HCT116 (cell line): ENCODE results near the gene GNG13. TPM values are rescaled to one million over a fixed set of nuclear protein-coding genes. Genes with fewer than 3 reads are reported as not detected.

Experiments used
- ATAC-seq: fragments of 200-7000 bp; cut with Tn5 transposase; 2 replicates; pipeline ENCODE4 v1.9.1; 2020; ENCODE audit warnings: mild to moderate bottlenecking, moderate library complexity
- BruUV-seq: library from RNA; stranded (reverse); fragments of 400-500 nt; replicated peaks from 2 replicates; lab custom pipeline; 2021; lab: Mats Ljungman, UMichigan
- CTCF ChIA-PET: fragments of 300-600 bp; sonication (Branson Sonifier 250); formaldehyde crosslinking; loops from one replicate; lab custom pipeline; 2021; ENCODE audit warnings: antibody characterized with exemption; lab: Charles Lee
- POLR2A ChIA-PET: fragments of 300-600, 350-600 bp; sonication (Branson Sonifier 250); formaldehyde crosslinking; loops from one replicate; lab custom pipeline; 2021; ENCODE audit warnings: antibody characterized with exemption; lab: Charles Lee
- RAD21 ChIA-PET, 2 experiments: fragments of 300-600 bp; sonication (Branson Sonifier 250); formaldehyde crosslinking; loops; one replicate each; lab custom pipeline; 2023; ENCODE audit warnings: low total read pairs in 2 of 2; ENCODE audit not compliant: uncharacterized antibody in 2 of 2, unreplicated experiment in 2 of 2, low non-redundant PET in 1 of 2; lab: Charles Lee
- DNase-seq: peaks from one replicate; pipeline ENCODE4 v3.0.0-alpha.2; 2010; ENCODE audit warnings: low read depth, low spot score
- H2AFZ ChIP-seq: fragments of 200-600 bp; shearing (Covaris generic), sonication (generic); 2 replicates; pipeline ENCODE4 v1.6.1; 2017; ENCODE audit warnings: low read depth, mixed run types, mixed read lengths, antibody characterized with exemption, low read length; ENCODE audit not compliant: poor library complexity, severe bottlenecking
- H3K27ac ChIP-seq: 2 replicates; pipeline ENCODE4 v1.5.1; 2012; ENCODE audit warnings: low read depth, low read length
- H3K27me3 ChIP-seq: fragments of 200-600 bp; sonication (generic); 2 replicates; pipeline ENCODE4 v1.6.1; 2016; ENCODE audit warnings: mixed run types, low read length, mixed read lengths; ENCODE audit not compliant: insufficient read depth
- H3K36me3 ChIP-seq, 2 experiments: fragments of 200-500 bp in 1 of 2; fragments of 200-600 bp in 1 of 2; sonication (Bioruptor generic) in 1 of 2; sonication (generic) in 1 of 2; 2 replicates each; pipeline versions ENCODE4 v1.5.1 to v1.6.1; 2014 to 2016; ENCODE audit warnings: low read length in 2 of 2, inconsistent platforms in 1 of 2, mixed read lengths in 1 of 2, mixed run types in 1 of 2; ENCODE audit not compliant: insufficient read depth in 2 of 2, control insufficient read depth in 1 of 2
- H3K4me1 ChIP-seq, 2 experiments: fragments of 200-600 bp in 1 of 2; sonication (generic) in 1 of 2; 2 replicates each; pipeline versions ENCODE4 v1.5.1 to v1.6.1; 2012 to 2017; ENCODE audit warnings: low read length in 2 of 2, inconsistent platforms in 1 of 2, mild to moderate bottlenecking in 1 of 2, mixed read lengths in 1 of 2, mixed run types in 1 of 2, moderate library complexity in 1 of 2; ENCODE audit not compliant: insufficient read depth in 2 of 2, control insufficient read depth in 1 of 2
- H3K4me2 ChIP-seq: fragments of 200-600 bp; sonication (generic); 2 replicates; pipeline ENCODE4 v1.6.1; 2017; ENCODE audit warnings: mixed run types, low read length, mixed read lengths
- H3K4me3 ChIP-seq, 2 experiments: fragments of 200-600 bp in 1 of 2; sonication (generic) in 1 of 2; replicated peaks in 1 of 2; 2 replicates each; pipeline ENCODE4 v1.5.1; 2011 to 2016; ENCODE audit warnings: low read length in 2 of 2, control low read depth in 1 of 2, low read depth in 1 of 2, mild to moderate bottlenecking in 1 of 2, mixed read lengths in 1 of 2, mixed run types in 1 of 2
- H3K79me2 ChIP-seq: fragments of 200-600 bp; sonication (generic); 2 replicates; pipeline ENCODE4 v1.6.1; 2017; ENCODE audit warnings: mild to moderate bottlenecking, mixed run types, low read length, moderate library complexity, mixed read lengths; ENCODE audit not compliant: insufficient read depth
- H3K9ac ChIP-seq: fragments of 200-600 bp; sonication (generic); 2 replicates; pipeline ENCODE4 v1.6.1; 2016; ENCODE audit warnings: low read length, mixed read lengths
- H3K9me2 ChIP-seq: fragments of 200-600 bp; sonication (generic), shearing (Covaris generic); 2 replicates; pipeline ENCODE4 v1.6.1; 2017; ENCODE audit warnings: mixed run types, mild to moderate bottlenecking, moderate library complexity; ENCODE audit not compliant: insufficient read depth
- H3K9me3 ChIP-seq, 2 experiments: fragments of 200-500 bp in 1 of 2; fragments of 200-600 bp in 1 of 2; sonication (Bioruptor generic) in 1 of 2; sonication (generic) in 1 of 2; 2 replicates each; pipeline ENCODE4 v1.6.1; 2014 to 2017; ENCODE audit warnings: low read length in 2 of 2, mixed read lengths in 2 of 2, inconsistent platforms in 1 of 2, low read depth in 1 of 2, mild to moderate bottlenecking in 1 of 2, mixed run types in 1 of 2, moderate library complexity in 1 of 2; ENCODE audit not compliant: control insufficient read depth in 1 of 2, insufficient read depth in 1 of 2
- H4K20me1 ChIP-seq: fragments of 200-600 bp; sonication (generic), shearing (Covaris generic); 2 replicates; pipeline ENCODE4 v1.6.1; 2017; ENCODE audit warnings: mixed run types, mild to moderate bottlenecking, moderate library complexity; ENCODE audit not compliant: insufficient read depth
- ATF3 ChIP-seq: IDR thresholded peaks from 2 replicates; pipeline ENCODE4 v1.6.1; 2012
- CBX3 ChIP-seq: IDR thresholded peaks from 2 replicates; pipeline ENCODE4 v1.6.1; 2012; ENCODE audit warnings: low read depth
- CEBPB ChIP-seq: IDR thresholded peaks from 2 replicates; pipeline ENCODE4 v1.6.1; 2012; ENCODE audit warnings: low read depth
- EGR1 ChIP-seq: IDR thresholded peaks from 2 replicates; pipeline ENCODE4 v1.6.1; 2012; ENCODE audit warnings: low read depth
- ELF1 ChIP-seq: IDR thresholded peaks from 2 replicates; pipeline ENCODE4 v1.6.1; 2012; ENCODE audit warnings: low read depth, borderline replicate concordance
- EZH2 ChIP-seq: fragments of 200-600 bp; sonication (generic); IDR thresholded peaks from 2 replicates; pipeline ENCODE4 v1.6.1; 2017; ENCODE audit warnings: antibody characterized with exemption, mixed run types
- EZH2phosphoT487 ChIP-seq: fragments of 200-600 bp; IDR thresholded peaks from 2 replicates; pipeline ENCODE4 v1.6.1; 2018; ENCODE audit warnings: antibody characterized with exemption, borderline replicate concordance
- FOSL1 ChIP-seq: IDR thresholded peaks from 2 replicates; pipeline ENCODE4 v1.6.1; 2012; ENCODE audit warnings: low read depth
- JUND ChIP-seq: IDR thresholded peaks from 2 replicates; pipeline ENCODE4 v1.6.1; 2012
- MAX ChIP-seq: IDR thresholded peaks from 2 replicates; pipeline ENCODE4 v1.6.1; 2012
- POLR2A ChIP-seq: IDR thresholded peaks from 2 replicates; pipeline ENCODE4 v1.7.0; 2011; ENCODE audit warnings: borderline replicate concordance; ENCODE audit not compliant: insufficient read depth, insufficient read length; ENCODE audit errors: extremely low read depth
- POLR2AphosphoS5 ChIP-seq: IDR thresholded peaks from 2 replicates; pipeline ENCODE4 v1.6.1; 2011; ENCODE audit warnings: mild to moderate bottlenecking, low read depth, low read length, moderate library complexity
- RAD21 ChIP-seq: IDR thresholded peaks from 2 replicates; pipeline ENCODE4 v1.6.1; 2012; ENCODE audit warnings: low read depth, mild to moderate bottlenecking
- SIN3A ChIP-seq: IDR thresholded peaks from 2 replicates; pipeline ENCODE4 v1.6.1; 2012; ENCODE audit warnings: low read depth
- SP1 ChIP-seq: IDR thresholded peaks from 2 replicates; pipeline ENCODE4 v1.6.1; 2012; ENCODE audit warnings: low read depth
- TCF7L2 ChIP-seq: IDR thresholded peaks from 2 replicates; pipeline ENCODE4 v1.7.0; 2011; ENCODE audit warnings: borderline replicate concordance, inconsistent platforms; ENCODE audit not compliant: insufficient read depth, insufficient read length; ENCODE audit errors: extremely low read depth
- YY1 ChIP-seq: IDR thresholded peaks from 2 replicates; pipeline ENCODE4 v1.6.1; 2011; ENCODE audit warnings: low read length, low read depth, moderate library complexity, mild to moderate bottlenecking; ENCODE audit not compliant: insufficient replicate concordance; ENCODE audit errors: extremely low read depth
- ZFX ChIP-seq: fragments of 450-650 bp; IDR thresholded peaks from 2 replicates; pipeline ENCODE4 v1.6.1; 2017
- intact Hi-C: fragments of 100-400 bp; cut with micrococcal nuclease; formaldehyde crosslinking; loops from 2 replicates; pipeline ENCODE4 v1.10.0; 2022
- total RNA-seq: library from RNA; stranded (reverse); gene quantifications from one replicate; pipeline ENCODE4 v1.2.1, GENCODE V29; 2021; ENCODE audit not compliant: unreplicated experiment
- TF ChIP-seq, protein P1 (sequence below): IDR thresholded peaks from 2 replicates; pipeline ENCODE4 v1.6.1; 2012; ENCODE audit warnings: low read depth
- TF ChIP-seq, protein P2 (sequence below), 3 experiments: fragments of 200-600 bp in 1 of 3; sonication (generic) in 1 of 3; IDR thresholded peaks in 2 of 3; conservative IDR thresholded peaks in 1 of 3; 2 replicates each; pipeline ENCODE4 v1.5.1; 2012 to 2017; ENCODE audit warnings: low read depth in 2 of 3, low read length in 2 of 3, antibody characterized with exemption in 1 of 3, borderline replicate concordance in 1 of 3, control low read depth in 1 of 3, mild to moderate bottlenecking in 1 of 3, mixed read lengths in 1 of 3, mixed run types in 1 of 3, moderate library complexity in 1 of 3; ENCODE audit not compliant: insufficient read depth in 1 of 3

GNG13 gene
- total RNA-seq, 1 experiment from 2014 or later: not detected

DNA sequence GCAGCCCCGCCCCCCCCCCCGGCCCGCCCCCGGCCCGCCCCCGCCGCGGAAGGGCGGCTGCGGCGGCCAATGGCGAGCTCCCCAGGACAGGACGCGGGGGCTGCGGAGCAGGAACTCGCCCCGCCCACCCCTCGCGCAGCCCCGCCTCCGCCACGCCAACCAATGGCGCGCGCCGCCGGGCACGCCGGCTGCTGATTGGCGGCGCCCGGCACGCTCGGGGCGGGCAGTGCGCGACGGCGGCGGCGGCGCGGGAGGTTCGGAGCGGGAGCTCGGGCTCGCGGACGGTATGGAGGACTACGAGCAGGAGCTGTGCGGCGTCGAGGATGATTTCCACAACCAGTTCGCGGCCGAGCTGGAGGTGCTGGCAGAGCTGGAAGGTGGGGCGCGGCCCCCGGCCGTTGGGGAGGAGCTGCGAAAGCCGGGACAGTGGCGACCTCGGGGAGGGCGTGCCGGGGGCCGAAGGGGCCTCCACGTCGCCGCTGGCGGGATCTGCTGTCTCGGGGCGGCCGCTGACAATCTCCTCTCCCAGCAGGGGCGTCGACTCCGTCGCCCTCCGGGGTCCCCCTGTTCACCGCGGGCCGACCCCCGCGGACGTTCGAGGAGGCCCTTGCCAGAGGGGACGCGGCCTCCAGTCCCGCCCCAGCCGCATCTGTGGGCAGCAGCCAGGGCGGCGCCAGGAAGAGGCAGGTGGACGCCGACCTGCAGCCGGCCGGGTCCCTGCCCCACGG, 12.0 kb downstream of the GNG13 start, which contains the start of gene CHTF18:
CHTF18 (plus strand) TSS at position 222 of the 728 bp plus-strand sequence; CDS start at position 287, 65 bp downstream.
- Histone ChIP-seq H3K4me3 (peak within 1 kb of the TSS; percentile 81 to 99), H3K27me3 (no peaks in the 10 kb centered on the region), H3K9me2 (no peaks in the 10 kb centered on the region), H3K79me2 (peaks cover 57% of the 10 kb centered on the region), H3K36me3 (peaks cover 5 to 40% of the 10 kb centered on the region in 2 experiments), H3K4me2 (peak within 1 kb of the TSS; percentile 97), H2AFZ (no peak within 1 kb of the TSS), H3K4me1 (peaks cover 5 to 37% of the 10 kb centered on the region in 2 experiments; a peak in 3 of 4 replicates), H3K27ac (peak within 1 kb of the TSS; percentile 88), H3K9me3 (no peaks in the 10 kb centered on the region), H4K20me1 (no peaks in the 10 kb centered on the region), H3K9ac (peak within 1 kb of the TSS; percentile 93)
- CTCF ChIA-PET: interaction anchor here (0.9 to 1.9 kb wide), 4 partner anchors 48 to 76 kb away, joined by 3 to 10 read pairs (median 6); partner anchors contain the start of gene CIAO3
- POLR2A ChIA-PET: interaction anchor here (0.5 to 1.6 kb wide), 6 partner anchors 15 to 81 kb away, joined by 3 to 9 read pairs (median 4); partner anchors contain the start of gene MSLN
- TSS peak; percentile 64 for BruUV-seq
- peak; percentile 80 for ATAC-seq
- RAD21 ChIA-PET: interaction anchor here in 1 of 2 experiments (0.6 to 0.7 kb wide), 2 partner anchors 68 to 77 kb away, joined by 3 read pairs; partner anchors contain the start of gene ANTKMT
- DNase-seq: peak; percentile 72
- intact Hi-C loops: no loop called here
- TF ChIP-seq ATF3 (no peak), POLR2AphosphoS5 (peak; percentile 61), ELF1 (no peak), EZH2 (no peak), RAD21 (no peak), TCF7L2 (no peak), CBX3 (no peak), CEBPB (no peak), ZFX (peak; percentile 48; the same call in 1 of the 2 replicates), POLR2A (peak; percentile 38), MAX (peak; percentile 68), YY1 (no peak), SIN3A (peak; percentile 94), JUND (no peak), SP1 (no peak; the same call in 1 of the 2 replicates), FOSL1 (no peak), EGR1 (no peak; the same call in 1 of the 2 replicates), EZH2phosphoT487 (no peak)
- TF ChIP-seq, protein P1, sequence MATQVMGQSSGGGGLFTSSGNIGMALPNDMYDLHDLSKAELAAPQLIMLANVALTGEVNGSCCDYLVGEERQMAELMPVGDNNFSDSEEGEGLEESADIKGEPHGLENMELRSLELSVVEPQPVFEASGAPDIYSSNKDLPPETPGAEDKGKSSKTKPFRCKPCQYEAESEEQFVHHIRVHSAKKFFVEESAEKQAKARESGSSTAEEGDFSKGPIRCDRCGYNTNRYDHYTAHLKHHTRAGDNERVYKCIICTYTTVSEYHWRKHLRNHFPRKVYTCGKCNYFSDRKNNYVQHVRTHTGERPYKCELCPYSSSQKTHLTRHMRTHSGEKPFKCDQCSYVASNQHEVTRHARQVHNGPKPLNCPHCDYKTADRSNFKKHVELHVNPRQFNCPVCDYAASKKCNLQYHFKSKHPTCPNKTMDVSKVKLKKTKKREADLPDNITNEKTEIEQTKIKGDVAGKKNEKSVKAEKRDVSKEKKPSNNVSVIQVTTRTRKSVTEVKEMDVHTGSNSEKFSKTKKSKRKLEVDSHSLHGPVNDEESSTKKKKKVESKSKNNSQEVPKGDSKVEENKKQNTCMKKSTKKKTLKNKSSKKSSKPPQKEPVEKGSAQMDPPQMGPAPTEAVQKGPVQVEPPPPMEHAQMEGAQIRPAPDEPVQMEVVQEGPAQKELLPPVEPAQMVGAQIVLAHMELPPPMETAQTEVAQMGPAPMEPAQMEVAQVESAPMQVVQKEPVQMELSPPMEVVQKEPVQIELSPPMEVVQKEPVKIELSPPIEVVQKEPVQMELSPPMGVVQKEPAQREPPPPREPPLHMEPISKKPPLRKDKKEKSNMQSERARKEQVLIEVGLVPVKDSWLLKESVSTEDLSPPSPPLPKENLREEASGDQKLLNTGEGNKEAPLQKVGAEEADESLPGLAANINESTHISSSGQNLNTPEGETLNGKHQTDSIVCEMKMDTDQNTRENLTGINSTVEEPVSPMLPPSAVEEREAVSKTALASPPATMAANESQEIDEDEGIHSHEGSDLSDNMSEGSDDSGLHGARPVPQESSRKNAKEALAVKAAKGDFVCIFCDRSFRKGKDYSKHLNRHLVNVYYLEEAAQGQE: no peak
- TF ChIP-seq, protein P2, sequence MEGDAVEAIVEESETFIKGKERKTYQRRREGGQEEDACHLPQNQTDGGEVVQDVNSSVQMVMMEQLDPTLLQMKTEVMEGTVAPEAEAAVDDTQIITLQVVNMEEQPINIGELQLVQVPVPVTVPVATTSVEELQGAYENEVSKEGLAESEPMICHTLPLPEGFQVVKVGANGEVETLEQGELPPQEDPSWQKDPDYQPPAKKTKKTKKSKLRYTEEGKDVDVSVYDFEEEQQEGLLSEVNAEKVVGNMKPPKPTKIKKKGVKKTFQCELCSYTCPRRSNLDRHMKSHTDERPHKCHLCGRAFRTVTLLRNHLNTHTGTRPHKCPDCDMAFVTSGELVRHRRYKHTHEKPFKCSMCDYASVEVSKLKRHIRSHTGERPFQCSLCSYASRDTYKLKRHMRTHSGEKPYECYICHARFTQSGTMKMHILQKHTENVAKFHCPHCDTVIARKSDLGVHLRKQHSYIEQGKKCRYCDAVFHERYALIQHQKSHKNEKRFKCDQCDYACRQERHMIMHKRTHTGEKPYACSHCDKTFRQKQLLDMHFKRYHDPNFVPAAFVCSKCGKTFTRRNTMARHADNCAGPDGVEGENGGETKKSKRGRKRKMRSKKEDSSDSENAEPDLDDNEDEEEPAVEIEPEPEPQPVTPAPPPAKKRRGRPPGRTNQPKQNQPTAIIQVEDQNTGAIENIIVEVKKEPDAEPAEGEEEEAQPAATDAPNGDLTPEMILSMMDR (IDR thresholded peaks at IDR 0.05 in 2 of 3, conservative IDR thresholded peaks at IDR 0.05 in 1 of 3; ENCODE audit: borderline replicate concordance in 1 of 3, insufficient read depth in 1 of 3, low read depth in 2 of 3, low read length in 2 of 3): no peak
